Hindlimb muscle (tissue), 1 donor: ENCODE data around the gene FDXR. TPM values are rescaled to one million over a fixed set of nuclear protein-coding genes. Genes with fewer than 3 reads are reported as not detected.
A peak's percentile ranks its signal among the peaks of the same experiment; 100 is the strongest.

Source experiments
- DNase-seq: peaks from one replicate; pipeline ENCODE4 v3.0.0-alpha.2; 2013
- polyA plus RNA-seq: library from polyadenylated mRNA; unstranded; fragments of 120-200 nt; gene quantifications from one replicate; pipeline ENCODE4 v1.2.1, GENCODE V29; 2013; ENCODE audit not compliant: insufficient read length

FDXR gene
- polyA plus RNA-seq, 1 donor, result 2.5 TPM

DNA sequence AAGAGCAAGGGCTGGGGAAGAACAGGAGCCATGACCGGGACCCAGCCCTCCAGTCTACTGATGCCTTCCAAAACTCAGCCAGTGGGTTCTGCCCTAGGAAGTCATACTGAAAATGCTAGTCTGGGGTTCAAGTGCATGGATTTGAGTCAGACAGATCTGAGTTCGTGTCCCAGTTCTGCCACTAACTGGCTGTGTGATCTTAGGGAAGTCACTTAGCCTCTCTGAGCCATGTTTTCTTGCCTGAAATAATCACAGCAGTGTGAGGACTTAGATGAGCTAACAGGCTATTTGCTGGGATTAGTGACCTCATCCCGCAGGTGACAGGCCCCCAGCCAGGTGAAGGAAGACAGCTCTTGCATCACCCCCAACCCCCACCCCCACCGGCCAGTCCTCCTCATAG, 17.5 kb downstream of the FDXR start:
- no peak for DNase-seq

DNA sequence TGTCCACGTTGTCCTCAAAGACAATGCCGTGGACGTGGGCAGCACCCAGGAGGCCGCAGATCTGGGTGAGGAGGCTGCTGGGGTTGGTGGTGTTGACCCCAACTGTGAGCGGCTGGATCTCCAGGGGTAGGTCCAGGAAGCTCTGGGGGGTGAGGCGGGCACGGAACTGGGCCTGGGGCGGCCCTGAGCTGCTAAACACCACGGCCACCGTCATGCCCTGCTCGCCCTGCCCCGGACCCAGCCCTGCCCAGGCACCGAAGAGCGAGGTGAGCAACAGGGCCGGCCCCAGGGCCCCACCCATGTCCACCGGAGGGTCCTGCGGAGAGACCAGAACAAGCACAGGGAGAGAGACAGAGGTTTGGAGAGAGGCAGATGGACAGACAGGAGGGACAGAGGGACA, 18.0 kb downstream of the FDXR start:
- DNase-seq, result no peak

GRCh38 chr17:74853669-74854068, 19.1 kb downstream of the FDXR start:
- DNase-seq, result no peak

DNA sequence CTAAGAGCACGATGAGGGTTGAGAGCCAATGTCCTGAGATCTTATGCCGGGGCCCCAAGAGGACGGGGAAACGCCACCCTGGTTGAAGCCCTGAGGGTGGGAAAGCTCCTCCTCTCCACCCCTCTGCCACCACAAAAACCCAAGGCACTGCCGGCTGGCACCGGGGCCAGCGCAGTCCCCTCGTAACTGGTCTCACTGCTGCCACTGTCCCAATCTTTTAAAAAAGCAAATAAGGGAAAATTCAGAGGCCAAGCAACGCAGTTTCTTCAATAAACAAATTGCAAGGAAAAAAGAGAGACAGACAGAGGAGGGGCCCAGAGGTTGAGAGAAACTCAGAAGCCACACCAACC, 19.8 kb downstream of the FDXR start:
- no peak for DNase-seq

DNA sequence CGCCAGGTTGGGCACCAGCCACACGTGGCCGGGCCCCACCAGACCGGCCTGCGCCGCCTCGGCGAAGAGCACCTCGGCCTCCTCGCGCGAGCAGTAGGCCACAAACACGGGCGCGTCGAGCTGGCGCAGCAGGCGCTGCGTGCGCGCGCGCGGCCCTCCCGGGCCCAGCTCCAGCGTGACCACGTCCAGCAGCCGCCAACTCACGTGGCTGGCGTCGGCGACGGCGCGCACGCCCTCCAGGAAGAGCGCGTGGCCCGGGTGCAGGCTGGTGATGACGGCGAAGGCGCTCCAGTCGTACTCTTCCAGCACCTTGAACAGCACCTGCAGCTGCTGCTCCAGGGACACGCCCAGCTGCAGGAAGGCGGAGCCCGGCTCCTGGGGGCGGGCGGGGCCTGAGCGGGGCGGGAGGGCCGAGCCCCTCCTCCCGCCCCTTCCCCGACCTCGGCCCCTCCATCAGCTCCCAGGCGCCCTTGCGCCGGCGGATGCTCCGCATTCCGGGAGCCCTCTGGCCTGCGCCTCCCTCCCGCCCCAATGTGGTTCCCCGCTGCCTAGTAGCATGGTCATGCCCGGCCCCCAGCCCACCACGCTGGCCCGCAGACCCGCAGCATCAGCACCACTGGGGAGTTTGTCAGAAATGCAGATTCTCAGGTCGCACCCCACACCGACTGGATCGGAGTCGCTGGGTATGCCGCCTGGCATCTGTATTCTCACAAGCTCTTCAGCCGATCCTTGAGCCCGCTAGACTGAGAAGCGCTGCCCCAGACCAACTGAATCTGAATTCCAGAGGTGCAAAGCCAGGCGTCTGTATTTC, 20.4 kb downstream of the FDXR start:
- DNase-seq, result no peak

DNA sequence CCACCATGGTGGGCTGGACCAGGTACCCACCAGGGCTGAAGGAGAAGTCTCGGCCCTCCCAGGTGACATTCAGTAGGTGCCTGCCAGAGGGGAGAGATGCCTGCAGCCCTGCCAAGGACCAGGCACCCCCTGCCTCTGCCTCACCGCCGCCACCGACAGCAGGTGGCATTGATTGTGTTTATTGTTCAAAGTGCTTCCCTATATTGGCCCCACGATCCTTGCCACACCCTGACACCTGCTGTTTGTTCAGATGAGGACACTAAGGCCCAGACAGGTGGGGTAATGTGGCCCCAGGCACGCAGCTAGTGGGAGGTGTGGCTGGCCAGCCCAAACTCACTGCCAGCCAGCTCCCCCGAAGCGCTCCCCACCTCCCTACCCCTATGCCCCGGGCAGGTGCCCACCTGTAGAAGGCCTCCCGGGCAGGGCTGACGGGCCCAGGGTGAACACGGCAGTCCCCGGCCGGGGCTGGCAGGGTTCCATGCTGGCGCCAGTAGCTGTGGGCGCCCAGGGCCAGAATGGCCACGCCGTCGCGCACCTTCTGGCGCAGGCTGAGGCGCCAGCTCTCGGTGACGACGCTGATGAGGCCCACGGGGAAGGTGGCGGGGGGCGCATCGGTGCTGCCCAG, 21.1 kb downstream of the FDXR start:
- no peak for DNase-seq

DNA sequence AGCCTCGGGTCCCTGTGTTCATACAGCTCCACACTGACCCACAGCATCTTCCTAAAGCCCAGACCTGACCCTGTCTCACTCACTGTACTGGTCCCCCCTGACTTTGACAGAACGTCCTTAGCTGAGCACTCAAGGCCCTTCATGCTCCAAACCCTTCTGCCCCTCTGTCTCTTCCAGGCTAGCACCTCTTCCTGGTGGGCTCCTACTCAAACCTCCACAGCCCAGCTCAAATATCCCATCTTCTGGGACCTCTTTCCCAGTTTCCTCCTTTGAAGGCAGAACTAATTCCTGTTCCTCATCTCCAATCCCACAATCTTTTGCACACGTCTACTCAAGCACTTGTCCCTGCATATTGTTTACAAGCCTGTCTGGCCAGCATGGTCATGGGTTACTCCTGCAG, 21.9 kb downstream of the FDXR start:
- no peak for DNase-seq

GRCh38 chr17:74850310-74850709, 22.5 kb downstream of the FDXR start:
- DNase-seq, result no peak

DNA sequence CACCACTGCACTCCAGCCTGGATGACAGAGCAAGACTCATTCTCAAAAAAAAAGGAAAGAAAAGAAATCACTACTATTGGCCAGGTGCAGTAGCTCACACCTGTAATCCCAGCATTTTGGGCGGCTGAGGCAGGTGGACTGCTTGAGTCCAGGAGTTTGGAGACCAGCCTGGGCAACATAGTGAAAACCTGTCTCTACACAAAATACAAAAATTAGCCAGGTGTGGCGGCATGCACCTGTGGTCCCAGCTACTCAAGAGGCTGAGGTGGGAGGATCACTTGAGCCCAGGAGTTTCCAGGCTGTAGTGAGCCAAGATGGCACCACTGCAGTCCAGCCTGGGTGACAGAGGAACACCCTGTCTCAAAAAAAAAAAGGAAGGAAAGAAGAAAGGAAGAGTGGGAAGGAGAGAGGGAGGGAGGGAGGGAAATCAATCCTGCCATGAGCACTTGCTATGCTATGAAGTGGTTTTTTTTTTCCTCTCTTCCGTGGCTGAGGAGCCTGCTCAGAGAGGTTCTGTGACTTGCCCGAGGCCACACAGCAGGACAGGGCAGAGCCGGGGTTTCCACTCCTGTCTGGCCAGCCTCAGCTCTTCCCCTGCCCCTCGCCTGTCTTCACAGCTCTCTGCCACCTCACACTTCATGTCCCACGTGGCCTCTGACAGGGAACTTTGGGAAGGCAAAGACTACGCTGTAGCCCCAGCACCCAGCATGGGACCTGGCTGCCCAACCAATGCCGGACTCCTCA, 24.0 kb downstream of the FDXR start:
- no peak for DNase-seq

GRCh38 chr17:74846621-74847020, 26.2 kb downstream of the FDXR start:
- no peak for DNase-seq

GRCh38 chr17:74843352-74843627, 29.5 kb downstream of the FDXR start:
- DNase-seq, result no peak

- DNase-seq, result peak; percentile 71
These were observed 30.0 kb downstream of the FDXR start for GRCh38 chr17:74842599-74843351.

DNA sequence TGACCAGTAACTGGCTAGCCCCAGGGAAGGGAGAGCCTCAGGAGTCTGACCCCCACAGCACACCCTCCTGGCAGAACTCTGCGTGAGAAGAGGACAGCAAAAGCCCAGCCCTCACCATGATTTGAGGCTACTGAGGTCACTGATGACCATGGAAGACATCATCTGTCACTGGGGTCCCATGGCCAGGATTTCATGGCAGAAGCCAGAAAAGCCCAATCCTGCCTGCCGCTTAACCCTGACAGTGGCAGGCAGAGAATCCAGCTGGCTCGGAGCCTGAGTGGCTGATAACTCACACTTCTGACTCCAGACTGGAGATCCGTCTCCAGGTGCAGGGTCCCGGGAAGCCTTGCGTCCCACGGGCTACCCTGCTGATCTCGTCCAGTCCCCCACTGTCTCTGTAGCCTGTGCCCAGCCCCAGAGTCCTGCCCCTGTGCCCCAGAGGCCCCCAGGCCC, 30.6 kb downstream of the FDXR start:
- DNase-seq, result no peak

GRCh38 chr17:74840989-74841666, 31.7 kb downstream of the FDXR start:
- peak; percentile 81 for DNase-seq

GRCh38 chr17:74839990-74840852, 32.6 kb downstream of the FDXR start:
- DNase-seq, result peak; percentile 74

- DNase-seq, result no peak
These were observed 34.5 kb downstream of the FDXR start for GRCh38 chr17:74838274-74838673.

DNA sequence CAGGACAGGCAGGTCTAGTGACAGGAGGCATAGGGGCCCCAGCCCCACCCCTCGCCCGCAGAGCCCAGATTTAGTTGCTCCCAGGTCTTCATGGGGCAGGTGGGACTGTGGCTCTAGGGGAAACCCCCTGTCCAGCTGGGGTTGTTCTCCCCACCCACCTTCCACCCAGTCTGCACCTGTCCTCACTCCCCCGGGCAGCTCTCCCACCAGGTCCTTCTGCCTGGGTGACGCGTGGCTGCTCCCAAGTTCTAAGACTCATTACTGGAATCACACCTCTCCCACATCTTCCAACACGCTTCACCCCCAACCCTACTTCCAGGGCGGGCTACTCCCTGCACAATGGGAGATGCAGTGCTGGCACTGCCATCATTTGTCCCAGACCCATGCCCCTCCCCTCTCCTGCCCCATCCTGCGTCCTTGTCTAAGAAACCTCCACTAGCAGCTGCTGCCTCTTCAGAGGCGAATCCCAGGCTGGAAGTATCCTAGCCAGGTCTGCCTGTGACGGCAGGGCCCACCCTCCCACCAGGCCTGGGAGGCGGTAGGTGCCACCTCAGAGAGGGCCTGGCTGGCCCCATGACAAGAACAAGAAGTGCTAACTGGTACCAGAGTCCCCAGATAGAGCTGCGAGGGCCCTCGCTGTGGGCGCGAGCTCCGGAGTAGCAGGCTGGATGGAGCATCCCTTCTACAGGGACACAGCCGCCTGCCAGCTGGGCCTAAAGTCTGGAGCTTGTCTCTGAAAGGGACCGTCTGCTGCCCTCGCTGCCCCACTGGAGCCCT, 35.9 kb downstream of the FDXR start:
- DNase-seq, result no peak

GRCh38 chr17:74836191-74836590, 36.6 kb downstream of the FDXR start:
- DNase-seq, result no peak

GRCh38 chr17:74833501-74834377, 39.1 kb downstream of the FDXR start:
- no peak for DNase-seq

DNA sequence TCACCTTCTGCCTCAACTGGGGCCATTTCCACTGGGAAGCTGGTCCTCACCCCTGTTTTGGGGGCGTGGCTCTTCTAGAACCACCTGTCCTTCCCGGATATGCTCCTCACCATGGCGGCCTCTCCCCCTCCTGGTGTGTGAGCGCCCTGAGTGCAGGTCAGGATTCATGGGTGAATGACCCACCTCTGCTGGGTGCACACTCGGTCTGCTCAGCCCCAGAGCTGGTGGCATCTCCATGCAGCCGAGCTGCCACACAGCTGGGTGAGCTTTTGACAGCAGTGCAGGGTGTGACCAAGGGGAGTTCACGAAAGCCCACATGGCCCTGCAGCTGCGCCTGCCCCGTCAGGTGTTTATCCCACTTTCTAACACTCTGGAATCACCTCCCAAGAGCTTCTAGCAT, 40.4 kb downstream of the FDXR start:
- DNase-seq, result no peak
